ENCODE measurements around the gene AKAP7.

Gene AKAP7

GRCh38 chr6:131205481-131206244, 70.4 kb downstream of the AKAP7 start:
- DNase-seq = no peak

- no peak for DNase-seq
Measured at GRCh38 chr6:131206463-131207251, 71.4 kb downstream of the AKAP7 start.

GRCh38 chr6:131208787-131209186, 73.5 kb downstream of the AKAP7 start:
- DNase-seq = no peak

- no peak for DNase-seq
Measured at GRCh38 chr6:131210469-131210868, 75.2 kb downstream of the AKAP7 start.

GRCh38 chr6:131212024-131212423, 76.8 kb downstream of the AKAP7 start:
- DNase-seq = no peak

GRCh38 chr6:131212913-131213312, 77.6 kb downstream of the AKAP7 start:
- no peak for DNase-seq

GRCh38 chr6:131213501-131213990, 78.3 kb downstream of the AKAP7 start:
- no peak for DNase-seq

GRCh38 chr6:131215219-131215618, 80.0 kb downstream of the AKAP7 start:
- no peak for DNase-seq

- DNase-seq = no peak
Measured at GRCh38 chr6:131216246-131216645, 81.0 kb downstream of the AKAP7 start.

GRCh38 chr6:131222773-131223172, 87.5 kb downstream of the AKAP7 start:
- no peak for DNase-seq

GRCh38 chr6:131223416-131223815, 88.1 kb downstream of the AKAP7 start:
- no peak for DNase-seq

GRCh38 chr6:131225127-131225526, 89.9 kb downstream of the AKAP7 start:
- DNase-seq = no peak

GRCh38 chr6:131225959-131226358, 90.7 kb downstream of the AKAP7 start:
- DNase-seq = no peak

- DNase-seq = no peak
Measured at GRCh38 chr6:131226459-131227157, 91.3 kb downstream of the AKAP7 start.

- DNase-seq = no peak
Measured at GRCh38 chr6:131227158-131227543, 91.9 kb downstream of the AKAP7 start.

GRCh38 chr6:131231103-131231502, 95.8 kb downstream of the AKAP7 start:
- DNase-seq = no peak

- DNase-seq = no peak
Measured at GRCh38 chr6:131231891-131232290, 96.6 kb downstream of the AKAP7 start.

- no peak for DNase-seq
Measured at GRCh38 chr6:131244942-131245341, 109.7 kb downstream of the AKAP7 start.

GRCh38 chr6:131250122-131250521, 114.9 kb downstream of the AKAP7 start:
- no peak for DNase-seq

GRCh38 chr6:131250936-131251335, 115.7 kb downstream of the AKAP7 start:
- DNase-seq = no peak

- DNase-seq = no peak
Measured at GRCh38 chr6:131251590-131252199, 116.4 kb downstream of the AKAP7 start.

GRCh38 chr6:131255434-131255833, 120.2 kb downstream of the AKAP7 start:
- no peak for DNase-seq

- no peak for DNase-seq
Measured at GRCh38 chr6:131255911-131256310, 120.6 kb downstream of the AKAP7 start.
